ENCODE results near the gene IQGAP2. TPM values are rescaled to one million over a fixed set of nuclear protein-coding genes. Genes with fewer than 3 reads are reported as not detected.
"Not testable (repeated sequence)": the region's sequence is repeated elsewhere in the genome, so short reads cannot be mapped to it uniquely, and the experiment has no call there.

IQGAP2 gene
- total RNA-seq, 1 experiment from 2014 or later, result 13.4 TPM

GRCh38 chr5:76425928-76426804 lies 23.1 kb downstream of the IQGAP2 start:
- Mint-ChIP-seq H3K9me3 (ENCODE audit: low read depth, unreplicated experiment) (no peaks in the 10 kb centered on the region), H3K36me3 (ENCODE audit: insufficient read depth, unreplicated experiment) (no peaks in the 10 kb centered on the region), H3K4me1 (ENCODE audit: low read depth, unreplicated experiment) (no peaks in the 10 kb centered on the region), H3K27me3 (ENCODE audit: unreplicated experiment) (peaks cover 12% of the 10 kb centered on the region), H3K4me3 (ENCODE audit: low read depth, unreplicated experiment) (no peak overlapping the region), H3K27ac (ENCODE audit: unreplicated experiment) (no peak overlapping the region)
- TF ChIP-seq, protein P1, sequence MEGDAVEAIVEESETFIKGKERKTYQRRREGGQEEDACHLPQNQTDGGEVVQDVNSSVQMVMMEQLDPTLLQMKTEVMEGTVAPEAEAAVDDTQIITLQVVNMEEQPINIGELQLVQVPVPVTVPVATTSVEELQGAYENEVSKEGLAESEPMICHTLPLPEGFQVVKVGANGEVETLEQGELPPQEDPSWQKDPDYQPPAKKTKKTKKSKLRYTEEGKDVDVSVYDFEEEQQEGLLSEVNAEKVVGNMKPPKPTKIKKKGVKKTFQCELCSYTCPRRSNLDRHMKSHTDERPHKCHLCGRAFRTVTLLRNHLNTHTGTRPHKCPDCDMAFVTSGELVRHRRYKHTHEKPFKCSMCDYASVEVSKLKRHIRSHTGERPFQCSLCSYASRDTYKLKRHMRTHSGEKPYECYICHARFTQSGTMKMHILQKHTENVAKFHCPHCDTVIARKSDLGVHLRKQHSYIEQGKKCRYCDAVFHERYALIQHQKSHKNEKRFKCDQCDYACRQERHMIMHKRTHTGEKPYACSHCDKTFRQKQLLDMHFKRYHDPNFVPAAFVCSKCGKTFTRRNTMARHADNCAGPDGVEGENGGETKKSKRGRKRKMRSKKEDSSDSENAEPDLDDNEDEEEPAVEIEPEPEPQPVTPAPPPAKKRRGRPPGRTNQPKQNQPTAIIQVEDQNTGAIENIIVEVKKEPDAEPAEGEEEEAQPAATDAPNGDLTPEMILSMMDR (IDR thresholded peaks at IDR 0.05; ENCODE audit: unreplicated experiment), result no peak
- no peak for DNase-seq
- CTCF ChIA-PET, result no interaction called here
- intact Hi-C loops (cut with micrococcal nuclease; ENCODE audit: unreplicated experiment), result no loop called here
- no TSS peak for BruUV-seq (replicated peaks)

GRCh38 chr5:76427206-76428140 lies 24.4 kb downstream of the IQGAP2 start:
- CTCF ChIA-PET, result interaction anchor here (0.5 to 1.3 kb wide), 4 partner anchors 16 to 489 kb away, joined by 3 read pairs; no protein-coding TSS in a partner anchor
- no TSS peak for BruUV-seq (replicated peaks)
- Mint-ChIP-seq H3K4me1 (ENCODE audit: low read depth, unreplicated experiment) (no peaks in the 10 kb centered on the region), H3K9me3 (ENCODE audit: low read depth, unreplicated experiment) (no peaks in the 10 kb centered on the region), H3K27ac (ENCODE audit: unreplicated experiment) (no peak overlapping the region), H3K27me3 (ENCODE audit: unreplicated experiment) (peaks cover 12% of the 10 kb centered on the region), H3K36me3 (ENCODE audit: insufficient read depth, unreplicated experiment) (no peaks in the 10 kb centered on the region), H3K4me3 (ENCODE audit: low read depth, unreplicated experiment) (no peak overlapping the region)
- no peak for DNase-seq
- TF ChIP-seq, protein P1 (IDR thresholded peaks at IDR 0.05; ENCODE audit: unreplicated experiment), result no peak
- intact Hi-C loops (cut with micrococcal nuclease; ENCODE audit: unreplicated experiment), result no loop called here

- H3K4me3 Mint-ChIP-seq (ENCODE audit: low read depth, unreplicated experiment), result not testable (repeated sequence)
- CTCF ChIA-PET, result interaction anchor here (0.7 kb wide), 1 partner anchor 548 kb away, joined by 3 read pairs; no protein-coding TSS in a partner anchor
- peaks cover 12% of the 10 kb centered on the region for H3K27me3 Mint-ChIP-seq (ENCODE audit: unreplicated experiment)
Observed at GRCh38 chr5:76428550-76428949, 25.5 kb downstream of the IQGAP2 start.

DNA sequence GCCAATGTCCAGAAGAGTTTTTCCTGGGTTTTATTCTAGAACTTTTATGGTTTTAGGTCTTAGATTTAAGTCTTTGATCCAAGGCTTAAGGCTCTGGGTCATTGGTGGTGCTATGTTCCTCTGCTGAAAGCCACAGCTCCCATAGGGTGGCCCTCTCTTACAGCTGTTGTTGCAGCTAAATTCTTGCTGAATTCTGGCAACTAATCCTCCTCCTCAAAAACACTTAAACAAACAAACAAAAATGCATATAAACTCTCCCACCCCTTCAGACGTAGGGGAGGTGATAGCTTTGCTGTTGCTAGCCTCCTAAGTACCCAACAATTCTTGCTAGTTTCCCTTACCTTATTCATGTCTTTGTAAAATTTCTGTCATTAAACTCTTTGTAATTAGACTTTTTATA lies 30.2 kb downstream of the IQGAP2 start:
- H3K9me3 Mint-ChIP-seq (ENCODE audit: low read depth, unreplicated experiment), result peaks cover 2% of the 10 kb centered on the region
- H3K4me1 Mint-ChIP-seq (ENCODE audit: low read depth, unreplicated experiment), result no peaks in the 10 kb centered on the region
- no peaks in the 10 kb centered on the region for H3K36me3 Mint-ChIP-seq (ENCODE audit: insufficient read depth, unreplicated experiment)
- CTCF ChIA-PET, result no interaction called here
- H3K4me3 Mint-ChIP-seq (ENCODE audit: low read depth, unreplicated experiment), result no peak overlapping the region
- no TSS peak for BruUV-seq (replicated peaks)
- TF ChIP-seq, protein P1 (IDR thresholded peaks at IDR 0.05; ENCODE audit: unreplicated experiment), result no peak
- no peak for DNase-seq
- H3K27me3 Mint-ChIP-seq (ENCODE audit: unreplicated experiment), result no peaks in the 10 kb centered on the region
- no peak overlapping the region for H3K27ac Mint-ChIP-seq (ENCODE audit: unreplicated experiment)
- intact Hi-C loops (cut with micrococcal nuclease; ENCODE audit: unreplicated experiment), result no loop called here

More at GRCh38 chr5:76428550-76428949, 25.5 kb downstream of the IQGAP2 start:
- H3K4me1 Mint-ChIP-seq (ENCODE audit: low read depth, unreplicated experiment); BruUV-seq (replicated peaks); H3K36me3 Mint-ChIP-seq (ENCODE audit: insufficient read depth, unreplicated experiment); intact Hi-C loops (cut with micrococcal nuclease; ENCODE audit: unreplicated experiment); H3K27ac Mint-ChIP-seq (ENCODE audit: unreplicated experiment); H3K9me3 Mint-ChIP-seq (ENCODE audit: low read depth, unreplicated experiment); DNase-seq: not testable (repeated sequence)

- H3K36me3 Mint-ChIP-seq (ENCODE audit: insufficient read depth, unreplicated experiment); DNase-seq; CTCF ChIA-PET; H3K4me1 Mint-ChIP-seq (ENCODE audit: low read depth, unreplicated experiment); H3K9me3 Mint-ChIP-seq (ENCODE audit: low read depth, unreplicated experiment); H3K4me3 Mint-ChIP-seq (ENCODE audit: low read depth, unreplicated experiment); H3K27ac Mint-ChIP-seq (ENCODE audit: unreplicated experiment); H3K27me3 Mint-ChIP-seq (ENCODE audit: unreplicated experiment); BruUV-seq (replicated peaks); intact Hi-C loops (cut with micrococcal nuclease; ENCODE audit: unreplicated experiment): not testable (repeated sequence)
Observed at GRCh38 chr5:76437507-76437906, 34.4 kb downstream of the IQGAP2 start.

Measured in Calu3 (cell line).